Measurements from ENCODE around the gene TNS3.
A peak's percentile ranks its signal among the peaks of the same experiment; 100 is the strongest.

The TNS3 gene

DNA sequence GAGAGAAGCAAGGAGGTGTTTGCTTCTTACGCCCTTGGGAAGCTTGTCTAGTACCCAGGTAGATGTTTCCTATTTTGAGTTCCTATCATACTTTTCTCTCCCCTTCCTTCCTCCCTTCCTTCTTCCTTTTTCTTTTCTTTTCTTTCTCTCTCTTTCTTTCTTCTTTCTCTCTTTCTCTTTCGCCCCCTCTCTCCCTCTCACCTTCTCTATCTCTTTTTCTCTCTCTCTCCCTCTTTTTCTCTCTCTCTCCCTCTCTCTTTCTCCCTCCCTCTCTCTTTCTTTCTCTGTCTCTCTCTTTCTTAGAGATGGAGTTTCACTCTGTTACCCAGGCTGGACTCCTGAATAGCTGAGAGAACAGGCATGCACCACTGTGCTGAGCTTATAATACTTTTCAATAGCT, 322.2 kb downstream of the TNS3 start:
- no peak overlapping the region for H3K4me3 Mint-ChIP-seq
- H3K27ac Mint-ChIP-seq, result no peak overlapping the region
- H3K27me3 Mint-ChIP-seq, result peaks cover 21% of the 10 kb centered on the region
- peaks cover 4% of the 10 kb centered on the region for H3K4me1 Mint-ChIP-seq (ENCODE audit: low read depth)
- no peaks in the 10 kb centered on the region for H3K36me3 Mint-ChIP-seq
- H3K9me3 Mint-ChIP-seq (ENCODE audit: low read depth), result no peaks in the 10 kb centered on the region

DNA sequence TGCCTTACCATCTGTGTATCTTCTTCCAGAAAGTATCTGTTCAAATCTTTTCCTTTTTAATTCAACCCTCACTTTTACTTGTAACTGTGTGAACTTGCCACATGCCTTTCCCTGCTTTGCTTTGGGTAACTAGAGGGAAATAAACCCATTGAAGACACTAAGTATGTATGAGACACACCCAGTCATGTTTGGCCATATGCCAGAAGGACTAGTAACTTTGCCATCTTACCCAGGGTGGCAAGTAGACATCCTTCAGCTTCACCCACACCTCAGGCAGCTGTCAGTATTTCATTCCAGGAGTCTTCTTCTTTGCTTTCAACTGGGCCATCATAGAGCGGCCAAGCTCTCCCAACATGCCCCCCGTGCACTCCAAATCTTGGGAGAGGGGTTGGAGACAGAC, 323.1 kb downstream of the TNS3 start:
- Mint-ChIP-seq H3K36me3 (no peaks in the 10 kb centered on the region), H3K27ac (no peak overlapping the region), H3K4me1 (ENCODE audit: low read depth) (peaks cover 6% of the 10 kb centered on the region), H3K9me3 (ENCODE audit: low read depth) (no peaks in the 10 kb centered on the region), H3K27me3 (peaks cover 21% of the 10 kb centered on the region), H3K4me3 (no peak overlapping the region)

DNA sequence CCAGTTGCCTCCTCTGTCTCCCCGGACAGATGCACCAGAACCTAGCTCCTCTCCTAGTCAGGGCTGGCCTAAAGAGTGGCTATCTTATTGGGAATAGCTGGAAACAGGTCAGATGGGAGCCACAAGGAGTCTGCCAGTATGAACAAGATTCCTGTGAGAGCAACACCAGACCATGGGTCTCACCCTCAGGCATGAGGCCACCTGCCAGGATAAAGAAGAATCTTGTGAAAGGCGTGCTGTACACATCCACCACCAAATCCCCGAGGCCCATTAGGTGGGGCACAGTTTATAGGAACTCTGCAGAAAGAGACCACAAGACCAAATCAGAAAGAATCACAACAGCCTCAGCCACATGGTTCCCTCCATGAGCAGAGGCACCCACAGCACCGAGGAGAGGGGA, 325.9 kb downstream of the TNS3 start:
- Mint-ChIP-seq H3K27ac (no peak overlapping the region), H3K9me3 (ENCODE audit: low read depth) (no peaks in the 10 kb centered on the region), H3K27me3 (peaks cover 28% of the 10 kb centered on the region), H3K4me3 (no peak overlapping the region), H3K36me3 (no peaks in the 10 kb centered on the region), H3K4me1 (ENCODE audit: low read depth) (peaks cover 11% of the 10 kb centered on the region)

DNA sequence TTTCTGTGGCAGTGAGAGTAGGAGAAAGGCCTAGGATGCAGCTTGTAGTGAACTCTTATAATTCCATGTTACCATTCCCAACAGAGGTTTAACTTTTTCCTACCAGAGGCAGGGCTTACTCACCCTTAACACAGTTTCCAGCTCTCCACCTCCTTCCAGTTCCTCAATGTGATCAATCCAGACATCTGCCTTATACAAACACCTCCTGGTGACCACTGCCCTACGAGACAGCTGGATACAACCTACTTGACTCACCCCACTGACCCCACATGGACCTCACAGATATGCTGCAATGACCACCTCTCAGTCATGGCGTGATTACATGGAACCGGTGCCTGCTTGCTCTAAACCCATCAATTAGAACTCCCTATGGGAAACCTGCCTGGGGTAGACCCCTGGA, 326.5 kb downstream of the TNS3 start:
- Mint-ChIP-seq H3K4me1 (ENCODE audit: low read depth) (peaks cover 11% of the 10 kb centered on the region), H3K27ac (no peak overlapping the region), H3K4me3 (peak overlapping the region; percentile 70), H3K36me3 (no peaks in the 10 kb centered on the region), H3K9me3 (ENCODE audit: low read depth) (no peaks in the 10 kb centered on the region), H3K27me3 (peaks cover 28% of the 10 kb centered on the region)

DNA sequence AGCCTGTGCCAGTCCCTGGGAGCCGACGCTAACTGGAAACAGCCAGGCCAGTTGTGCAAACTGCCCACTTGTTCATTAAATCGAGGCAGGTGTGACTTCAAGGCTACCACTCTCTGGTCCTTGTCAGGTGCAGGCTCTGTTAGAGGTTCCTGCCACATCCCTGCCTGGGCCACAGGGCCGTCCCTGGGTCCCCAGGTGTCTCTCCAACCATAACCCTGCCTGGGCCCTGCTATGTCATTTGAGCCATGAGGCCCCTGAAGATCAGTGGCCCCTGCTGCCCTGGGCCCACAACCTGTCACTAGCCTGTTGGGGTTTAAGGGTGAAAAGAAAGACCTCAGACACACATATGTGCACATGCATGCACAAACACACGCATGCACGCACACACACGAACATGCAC, 326.9 kb downstream of the TNS3 start:
- Mint-ChIP-seq H3K4me1 (ENCODE audit: low read depth) (peaks cover 11% of the 10 kb centered on the region), H3K36me3 (no peaks in the 10 kb centered on the region), H3K27ac (no peak overlapping the region), H3K9me3 (ENCODE audit: low read depth) (no peaks in the 10 kb centered on the region), H3K4me3 (peak overlapping the region; percentile 70), H3K27me3 (peaks cover 24% of the 10 kb centered on the region)

DNA sequence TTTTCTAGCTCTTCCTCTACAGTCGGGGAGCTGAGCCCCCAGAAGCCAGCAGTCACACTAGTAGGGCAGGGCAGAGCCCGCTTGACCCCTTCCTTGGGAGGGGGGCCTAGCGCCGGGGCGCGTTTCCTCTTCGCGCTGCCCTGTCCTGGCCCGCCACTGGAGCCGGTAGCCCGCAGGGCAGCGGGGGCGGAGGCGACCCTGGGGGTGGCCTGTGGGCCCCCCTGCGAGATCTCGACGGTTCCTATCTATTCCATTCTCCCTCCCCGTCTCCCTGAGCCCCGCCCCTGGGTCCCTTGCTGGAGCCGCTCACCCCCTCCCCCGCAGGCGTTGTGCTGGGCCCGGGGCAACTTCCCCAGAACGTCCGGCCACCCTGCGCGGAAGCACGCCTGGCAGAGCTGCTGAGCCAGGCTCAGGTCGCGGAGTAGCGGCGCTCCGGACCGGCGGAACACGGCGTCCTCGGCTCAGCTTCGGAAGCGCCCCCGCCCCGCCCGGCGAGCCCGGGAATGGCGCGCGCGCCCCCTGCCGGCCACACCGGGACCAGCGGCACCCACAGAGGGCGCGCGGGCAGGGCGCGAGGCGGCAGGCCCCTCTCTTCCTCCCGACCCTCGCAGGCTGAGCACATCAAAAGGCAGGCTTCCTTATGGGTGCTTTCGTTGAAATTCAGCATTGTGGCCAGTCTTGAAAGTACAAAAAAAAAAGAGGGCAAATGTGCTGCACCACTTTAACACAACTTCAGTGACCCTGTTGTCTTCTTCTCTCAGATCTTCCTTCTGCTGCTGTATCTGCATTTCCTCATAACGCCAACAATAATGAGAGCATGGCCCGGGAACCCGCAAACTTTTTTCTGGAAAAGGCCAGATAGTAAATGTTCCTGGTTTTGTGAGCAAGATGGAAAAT, 327.6 kb downstream of the TNS3 start:
- H3K4me1 Mint-ChIP-seq (ENCODE audit: low read depth), result peaks cover 11% of the 10 kb centered on the region
- H3K27me3 Mint-ChIP-seq, result peaks cover 26% of the 10 kb centered on the region
- H3K9me3 Mint-ChIP-seq (ENCODE audit: low read depth), result peaks cover 5% of the 10 kb centered on the region
- no peaks in the 10 kb centered on the region for H3K36me3 Mint-ChIP-seq
- peak overlapping the region; percentile 70 for H3K4me3 Mint-ChIP-seq
- H3K27ac Mint-ChIP-seq, result no peak overlapping the region

DNA sequence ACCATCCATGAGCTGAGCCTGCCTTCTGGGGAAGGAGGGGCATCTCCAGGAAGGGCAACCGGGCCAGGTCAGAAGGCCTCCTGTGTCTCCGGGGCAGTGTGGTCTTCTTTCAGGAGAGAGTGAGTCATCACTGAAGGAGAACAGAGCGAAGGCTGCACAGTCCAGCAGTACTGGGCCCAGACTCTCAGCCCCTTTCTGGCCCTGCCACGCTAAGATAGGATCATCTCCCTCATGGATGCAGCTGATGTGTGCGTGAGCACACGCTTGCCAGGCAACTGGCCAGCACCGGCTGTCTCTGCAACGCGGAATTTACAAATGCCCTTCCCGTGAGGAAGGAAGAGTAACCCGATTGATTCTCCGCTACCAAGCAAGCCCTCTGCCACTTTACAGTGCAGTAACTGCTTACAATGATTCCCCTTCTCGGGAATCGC, 328.2 kb downstream of the TNS3 start:
- H3K27ac Mint-ChIP-seq, result no peak overlapping the region

DNA sequence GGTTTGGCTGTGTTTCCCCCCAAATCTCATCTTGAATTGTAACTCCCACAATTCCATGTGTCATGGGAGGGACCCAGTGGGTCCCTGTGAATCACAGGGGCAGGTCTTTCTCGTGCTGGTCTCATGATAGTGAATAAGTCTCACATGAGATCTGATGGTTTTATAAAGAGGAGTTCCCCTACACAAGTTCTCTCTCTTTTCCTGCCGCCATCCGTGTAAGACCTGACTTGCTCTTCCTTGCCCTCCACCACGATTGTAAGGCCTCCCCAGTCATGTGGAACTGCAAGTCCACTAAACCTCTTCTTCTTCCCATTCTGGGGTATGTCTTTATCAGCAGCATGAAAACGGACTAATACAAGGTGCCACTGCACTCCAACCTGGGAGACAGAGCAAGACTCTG, 329.2 kb downstream of the TNS3 start:
- no peaks in the 10 kb centered on the region for H3K36me3 Mint-ChIP-seq
- peaks cover 5% of the 10 kb centered on the region for H3K9me3 Mint-ChIP-seq (ENCODE audit: low read depth)
- no peak overlapping the region for H3K4me3 Mint-ChIP-seq
- H3K27me3 Mint-ChIP-seq, result peaks cover 22% of the 10 kb centered on the region
- peaks cover 11% of the 10 kb centered on the region for H3K4me1 Mint-ChIP-seq (ENCODE audit: low read depth)
- no peak overlapping the region for H3K27ac Mint-ChIP-seq

More for the DNA sequence above, 328.2 kb downstream of the TNS3 start:
- Mint-ChIP-seq H3K27me3 (peaks cover 23% of the 10 kb centered on the region), H3K4me1 (ENCODE audit: low read depth) (peaks cover 11% of the 10 kb centered on the region), H3K36me3 (no peaks in the 10 kb centered on the region), H3K4me3 (peak overlapping the region; percentile 62), H3K9me3 (ENCODE audit: low read depth) (peaks cover 5% of the 10 kb centered on the region)

DNA sequence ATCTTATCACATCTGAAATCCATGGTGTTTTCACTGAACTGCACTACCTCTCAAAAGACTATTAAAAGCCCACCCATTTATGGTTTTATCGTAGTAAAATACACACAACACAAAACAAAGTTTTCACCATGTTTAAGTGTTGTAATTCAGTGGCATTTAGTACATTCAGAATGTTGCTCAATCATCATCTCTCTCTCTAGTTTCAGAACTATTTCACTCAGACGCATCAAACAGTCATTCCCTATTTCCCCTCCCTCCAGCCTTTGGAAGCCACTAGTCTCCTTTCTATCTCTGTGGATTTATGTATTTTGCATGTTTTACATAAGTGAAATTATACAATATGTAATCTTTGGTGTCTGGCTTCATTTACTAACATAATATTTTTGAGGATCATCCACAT, 332.6 kb downstream of the TNS3 start:
- H3K4me3 Mint-ChIP-seq, result no peak overlapping the region
- H3K4me1 Mint-ChIP-seq (ENCODE audit: low read depth), result peaks cover 5% of the 10 kb centered on the region
- no peak overlapping the region for H3K27ac Mint-ChIP-seq
- peaks cover 5% of the 10 kb centered on the region for H3K9me3 Mint-ChIP-seq (ENCODE audit: low read depth)
- H3K27me3 Mint-ChIP-seq, result peaks cover 10% of the 10 kb centered on the region
- H3K36me3 Mint-ChIP-seq, result no peaks in the 10 kb centered on the region

DNA sequence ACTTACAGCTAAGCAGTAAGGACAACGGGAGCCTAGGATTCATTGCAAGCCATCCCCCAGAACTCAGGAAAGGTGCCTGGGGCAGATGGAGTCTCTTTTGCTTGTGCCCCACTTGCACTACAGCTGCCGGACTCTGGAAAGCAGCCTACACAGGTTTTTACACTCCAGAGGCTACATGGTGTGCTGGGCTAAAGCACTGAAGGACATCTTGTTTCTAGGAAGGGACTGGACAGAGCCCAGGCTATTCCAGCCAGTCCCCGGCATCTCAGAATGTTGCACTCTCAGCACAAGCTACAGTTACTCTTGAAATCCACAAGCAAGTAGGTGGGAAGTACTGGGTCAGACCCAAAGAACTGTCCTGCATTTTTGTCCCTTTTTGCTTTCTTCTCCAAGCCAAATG, 333.1 kb downstream of the TNS3 start:
- peaks cover 10% of the 10 kb centered on the region for H3K27me3 Mint-ChIP-seq
- H3K9me3 Mint-ChIP-seq (ENCODE audit: low read depth), result peaks cover 5% of the 10 kb centered on the region

DNA sequence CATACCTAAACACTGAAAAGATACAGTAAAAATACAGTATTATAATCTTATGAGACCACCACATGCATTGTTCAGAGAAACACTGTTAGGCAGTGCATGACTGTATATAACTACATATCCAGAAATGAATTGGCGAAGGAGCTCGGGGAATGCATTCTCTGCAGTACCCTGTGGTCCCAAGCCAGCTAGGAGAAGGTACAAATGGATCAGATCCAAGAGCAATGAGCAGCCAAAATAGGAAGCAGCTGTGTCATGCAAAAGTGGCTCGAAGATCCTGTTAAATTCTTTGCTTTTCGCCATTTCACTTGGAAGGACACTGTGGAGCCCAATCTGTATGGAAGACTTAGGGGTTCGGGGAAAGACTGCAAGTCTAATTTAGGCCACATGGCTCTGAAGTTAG, 334.8 kb downstream of the TNS3 start:
- H3K9me3 Mint-ChIP-seq (ENCODE audit: low read depth), result peaks cover 5% of the 10 kb centered on the region
- H3K27me3 Mint-ChIP-seq, result peaks cover 9% of the 10 kb centered on the region
- no peak overlapping the region for H3K27ac Mint-ChIP-seq
- no peak overlapping the region for H3K4me3 Mint-ChIP-seq
- H3K4me1 Mint-ChIP-seq (ENCODE audit: low read depth), result no peaks in the 10 kb centered on the region
- H3K36me3 Mint-ChIP-seq, result no peaks in the 10 kb centered on the region

More for the DNA sequence above, 333.1 kb downstream of the TNS3 start:
- Mint-ChIP-seq H3K4me3 (no peak overlapping the region), H3K4me1 (ENCODE audit: low read depth) (peaks cover 5% of the 10 kb centered on the region), H3K36me3 (no peaks in the 10 kb centered on the region), H3K27ac (no peak overlapping the region)

DNA sequence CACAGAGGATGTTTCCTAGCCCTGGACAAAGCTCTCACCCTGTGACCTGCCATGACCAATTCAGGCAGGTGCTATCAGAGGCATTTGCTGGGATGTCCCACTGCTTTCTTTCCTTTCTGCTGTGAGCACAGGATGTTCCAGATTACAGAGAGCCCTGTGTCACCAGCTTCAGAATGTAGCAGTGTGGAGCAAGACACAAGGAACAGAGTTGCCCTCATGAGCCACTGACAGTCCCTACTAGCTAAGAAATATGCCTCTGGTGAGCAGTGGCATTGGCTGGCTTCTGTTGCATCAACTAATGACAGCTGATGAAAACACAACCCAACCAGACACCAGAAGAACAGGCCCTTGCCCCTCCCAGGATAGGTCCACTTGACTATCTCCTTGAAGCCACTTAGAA, 337.2 kb downstream of the TNS3 start:
- Mint-ChIP-seq H3K4me1 (ENCODE audit: low read depth) (no peaks in the 10 kb centered on the region), H3K9me3 (ENCODE audit: low read depth) (peaks cover 3% of the 10 kb centered on the region), H3K36me3 (no peaks in the 10 kb centered on the region), H3K27ac (no peak overlapping the region), H3K4me3 (no peak overlapping the region), H3K27me3 (peaks cover 4% of the 10 kb centered on the region)

DNA sequence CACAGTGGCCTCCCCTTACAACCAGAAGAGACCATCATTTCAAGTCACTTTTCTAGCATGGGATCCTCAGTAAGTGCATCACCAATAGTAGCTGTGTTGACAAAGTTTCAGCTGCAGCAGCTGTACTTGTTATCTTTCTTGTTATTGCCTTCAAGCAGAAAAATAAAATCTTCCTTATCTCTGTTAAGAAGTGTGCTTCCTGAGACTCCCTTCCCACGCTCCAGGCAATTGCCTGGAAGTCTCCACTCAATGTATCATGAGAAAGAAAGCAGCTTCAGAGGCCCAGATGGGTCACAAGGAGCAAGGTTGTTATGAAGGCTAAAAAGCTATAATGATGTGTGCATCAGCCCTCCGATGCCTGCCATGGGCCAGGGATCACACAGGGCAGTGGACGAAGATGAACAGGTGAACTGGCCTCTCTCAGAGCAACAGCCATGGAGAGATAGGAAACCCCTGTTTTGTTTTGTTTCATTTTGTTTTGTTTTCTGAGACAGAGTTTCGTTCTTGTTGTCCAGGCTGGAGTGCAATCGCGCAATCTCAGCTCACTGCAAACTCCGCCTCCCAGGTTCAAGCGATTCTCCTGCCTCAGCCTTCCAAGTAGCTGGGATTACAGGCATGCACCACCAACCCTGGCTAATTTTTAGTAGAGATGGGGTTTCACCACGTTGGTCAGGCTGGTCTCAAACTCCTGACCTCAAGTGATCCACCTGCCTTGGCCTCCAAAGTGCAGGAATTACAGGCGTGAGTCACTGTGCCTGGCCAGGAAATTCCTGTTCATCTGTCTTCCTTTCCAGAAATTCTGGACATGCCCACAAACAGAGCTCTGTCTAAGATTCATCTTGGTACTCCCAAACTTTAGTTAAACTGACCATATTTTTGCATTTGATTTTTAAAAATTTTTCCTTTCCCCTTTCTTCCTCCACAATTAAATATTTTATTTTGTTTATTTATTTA, 340.5 kb downstream of the TNS3 start:
- peaks cover 3% of the 10 kb centered on the region for H3K27me3 Mint-ChIP-seq
- H3K9me3 Mint-ChIP-seq (ENCODE audit: low read depth), result no peaks in the 10 kb centered on the region
- no peaks in the 10 kb centered on the region for H3K36me3 Mint-ChIP-seq
- no peak overlapping the region for H3K4me3 Mint-ChIP-seq
- H3K27ac Mint-ChIP-seq, result no peak overlapping the region
- no peaks in the 10 kb centered on the region for H3K4me1 Mint-ChIP-seq (ENCODE audit: low read depth)

DNA sequence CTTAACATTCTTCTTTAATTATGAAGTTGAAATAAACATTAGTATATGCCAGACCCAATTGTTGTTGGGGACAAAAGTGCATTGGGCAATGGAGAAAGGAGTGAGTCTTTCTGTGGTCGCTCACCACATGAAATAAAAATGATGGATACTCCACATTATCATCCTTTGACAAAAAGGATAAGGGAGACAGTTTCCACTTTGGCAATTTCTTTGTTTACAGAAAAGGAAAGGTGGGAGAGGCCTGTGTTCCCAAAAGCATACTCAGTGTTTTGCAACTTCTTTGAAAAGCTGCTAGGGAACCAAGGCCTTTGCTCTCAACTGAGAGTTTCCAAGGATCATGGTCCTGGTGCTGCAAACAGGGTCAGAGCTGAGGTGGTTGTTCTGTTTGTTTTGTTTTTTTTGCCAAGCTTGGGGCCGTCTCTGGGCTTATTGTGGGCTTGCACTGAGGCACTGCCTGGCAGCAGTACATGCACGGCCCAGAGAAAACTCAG, 341.9 kb downstream of the TNS3 start:
- Mint-ChIP-seq H3K4me3 (no peak overlapping the region), H3K27me3 (peaks cover 3% of the 10 kb centered on the region), H3K9me3 (ENCODE audit: low read depth) (no peaks in the 10 kb centered on the region), H3K4me1 (ENCODE audit: low read depth) (no peaks in the 10 kb centered on the region), H3K27ac (no peak overlapping the region), H3K36me3 (no peaks in the 10 kb centered on the region)

DNA sequence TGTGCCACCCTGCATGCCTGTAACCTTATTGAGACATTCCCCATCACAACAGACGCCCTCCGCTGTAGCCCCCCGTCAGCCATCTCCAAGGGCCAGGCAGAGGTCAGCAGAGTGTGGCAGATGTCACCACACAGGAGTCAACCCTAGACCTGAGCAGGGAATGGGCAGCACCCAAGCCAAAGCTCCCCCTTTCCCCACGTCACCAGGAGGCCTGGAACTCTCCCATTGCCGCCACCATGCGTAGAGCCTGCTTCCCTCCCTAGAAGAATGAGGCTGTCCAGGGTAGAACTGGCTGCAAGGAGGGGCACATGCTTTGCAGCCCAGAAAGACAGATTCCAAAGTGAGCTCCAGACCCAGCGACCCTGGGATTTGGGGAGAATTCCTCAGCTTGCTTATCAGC, 342.9 kb downstream of the TNS3 start:
- Mint-ChIP-seq H3K36me3 (no peaks in the 10 kb centered on the region), H3K4me1 (ENCODE audit: low read depth) (no peaks in the 10 kb centered on the region), H3K27ac (no peak overlapping the region), H3K4me3 (no peak overlapping the region), H3K9me3 (ENCODE audit: low read depth) (no peaks in the 10 kb centered on the region), H3K27me3 (peaks cover 2% of the 10 kb centered on the region)

All from activated naive CD8-positive, alpha-beta T cell (primary cell).